RWPE1 (cell line): ENCODE data around the gene NPC2.

ENCODE experiments used
- CTCF ChIA-PET: fragments of 350-600 bp; sonication (Branson Sonifier 250); formaldehyde crosslinking; extraction: SDS; loops from one replicate; lab custom pipeline; 2021; lab: Yijun Ruan, JAX
- POLR2A ChIA-PET: fragments of 400-600 bp; formaldehyde crosslinking; extraction: SDS; loops from one replicate; lab custom pipeline; 2020; ENCODE audit warnings: antibody characterized with exemption; ENCODE audit not compliant: low non-redundant PET; lab: Yijun Ruan, JAX
- DNase-seq: peaks from one replicate; pipeline ENCODE4 v3.0.0; 2012; ENCODE audit warnings: low spot score
- H3K27ac ChIP-seq: fragments of 450-650 bp; 2 replicates; pipeline ENCODE4 v1.5.1; 2017
- CTCF ChIP-seq: fragments of 450-650 bp; conservative IDR thresholded peaks from 2 replicates; pipeline ENCODE4 v1.5.1; 2017; ENCODE audit warnings: low read depth, mild to moderate bottlenecking

The NPC2 gene

DNA sequence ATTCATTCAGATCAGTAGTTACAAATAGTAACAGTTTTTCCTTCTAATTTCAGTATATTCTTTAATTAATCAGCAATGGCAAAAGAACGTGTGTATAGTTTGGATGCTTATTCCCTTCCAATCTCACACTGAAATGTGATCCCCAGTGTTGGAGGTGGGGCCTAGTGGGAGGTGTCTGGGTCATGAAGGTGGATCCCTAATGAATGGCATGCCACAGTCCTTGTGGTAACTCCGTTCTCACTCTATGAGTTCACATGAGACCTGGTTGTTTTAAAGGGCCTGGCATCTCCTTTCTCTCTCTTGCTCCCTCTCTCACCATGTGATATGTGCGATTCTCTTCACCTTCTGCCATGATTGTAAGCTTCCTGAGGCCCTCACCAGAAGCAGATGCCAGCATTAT, 48.2 kb downstream of the NPC2 start:
- ChIA-PET POLR2A (no interaction called here), CTCF (no interaction called here)
- no peak overlapping the region for H3K27ac ChIP-seq
- TF ChIP-seq CTCF: no peak
- no peak for DNase-seq

DNA sequence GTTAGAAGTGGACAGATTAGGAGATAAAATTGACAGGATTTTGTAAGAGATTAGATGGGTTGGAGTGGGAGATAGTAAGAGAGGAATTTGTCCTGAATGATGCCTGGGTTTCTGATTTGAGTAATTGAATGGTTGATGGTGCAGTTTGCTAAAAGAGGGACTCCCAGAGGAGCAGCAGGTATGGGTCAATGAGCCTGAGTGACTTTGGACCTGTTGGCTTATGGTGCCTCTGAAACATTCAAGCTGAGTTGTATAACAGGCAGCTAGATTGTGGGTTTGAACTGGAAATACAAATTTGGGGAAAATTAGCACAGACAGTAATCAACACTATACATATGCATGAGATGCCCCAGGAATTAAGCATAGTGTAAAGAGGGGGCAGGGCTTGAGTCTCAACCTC, 50.3 kb downstream of the NPC2 start:
- POLR2A ChIA-PET: no interaction called here
- no peak for DNase-seq
- CTCF ChIA-PET: no interaction called here
- no peak for TF ChIP-seq CTCF
- no peak overlapping the region for H3K27ac ChIP-seq

DNA sequence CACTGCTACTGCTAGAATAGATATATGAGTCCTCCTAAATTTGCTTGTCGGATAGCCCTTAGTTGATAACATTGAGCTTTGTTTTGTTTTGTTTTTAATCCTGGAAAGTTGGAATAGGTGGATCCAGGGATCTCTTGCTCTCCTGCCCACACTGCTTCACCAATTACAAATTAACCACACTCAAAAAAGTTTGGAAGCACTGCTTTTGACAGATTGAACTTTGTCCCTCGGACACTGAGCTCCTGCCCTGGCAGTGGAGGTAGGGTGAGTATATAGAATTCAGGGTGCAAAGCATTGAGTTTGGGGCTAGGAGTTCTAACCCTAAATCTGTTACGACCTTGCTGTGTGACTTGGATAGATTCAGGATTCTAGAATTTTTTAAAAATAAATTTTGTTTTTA, 52.0 kb downstream of the NPC2 start:
- ChIA-PET POLR2A (no interaction called here), CTCF (no interaction called here)
- TF ChIP-seq CTCF: no peak

GRCh38 chr14:74438351-74438915, 54.7 kb downstream of the NPC2 start:
- H3K27ac ChIP-seq: no peak overlapping the region
- ChIA-PET POLR2A (no interaction called here), CTCF (no interaction called here)
- DNase-seq: no peak
- TF ChIP-seq CTCF: no peak

More for the DNA sequence above, 52.0 kb downstream of the NPC2 start:
- DNase-seq: no peak
- H3K27ac ChIP-seq: no peak overlapping the region

- no peak for TF ChIP-seq CTCF
- no peak overlapping the region for H3K27ac ChIP-seq
- POLR2A ChIA-PET: no interaction called here
- CTCF ChIA-PET: no interaction called here
- DNase-seq: no peak
Measured at GRCh38 chr14:74437496-74438053, 55.5 kb downstream of the NPC2 start.

DNA sequence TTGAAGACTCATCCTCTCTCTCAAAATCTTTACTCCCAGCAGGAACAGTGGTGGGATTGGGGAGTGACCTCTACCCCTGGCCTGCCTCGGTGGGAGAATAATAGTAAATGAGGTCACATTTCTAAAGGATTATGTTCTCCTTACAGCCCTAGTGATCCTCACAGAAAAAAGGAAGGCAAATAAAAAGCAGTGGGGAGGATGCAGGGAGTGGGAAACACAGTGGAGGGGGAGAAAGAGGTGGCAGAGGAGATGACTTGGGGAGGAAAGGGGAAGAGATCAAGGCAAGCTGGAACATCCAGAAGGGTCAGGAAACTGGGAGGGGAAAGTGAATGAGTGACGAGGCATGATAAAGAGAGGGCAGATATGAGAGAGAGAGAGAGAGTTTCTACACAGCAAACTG, 58.8 kb downstream of the NPC2 start:
- TF ChIP-seq CTCF: no peak
- CTCF ChIA-PET: no interaction called here
- POLR2A ChIA-PET: no interaction called here
- no peak overlapping the region for H3K27ac ChIP-seq
- no peak for DNase-seq

- no peak overlapping the region for H3K27ac ChIP-seq
- no peak for TF ChIP-seq CTCF
- DNase-seq: no peak
- CTCF ChIA-PET: no interaction called here
- POLR2A ChIA-PET: interaction anchor here (0.7 kb wide), 1 partner anchor 25 kb away, joined by 4 read pairs; no protein-coding TSS in a partner anchor
Measured at GRCh38 chr14:74429991-74430390, 63.1 kb downstream of the NPC2 start.
